HG03442 (cell line): Measurements from ENCODE around the gene TNPO2.

Experiments used
- ATAC-seq: cut with Tn5 transposase; IDR thresholded peaks from one replicate; pipeline ENCODE4 v1.9.1; 2021; ENCODE audit warnings: mild to moderate bottlenecking, moderate library complexity; ENCODE audit not compliant: unreplicated experiment

TNPO2 gene

GRCh38 chr19:12723641-12724426 lies at the start of gene TNPO2:
TNPO2 (minus strand) TSS chr19:12723932; CDS start chr19:12720977, 2,955 bp downstream.
- no peak for ATAC-seq

- ATAC-seq: no peak
Measured at GRCh38 chr19:12772323-12772722, 48.6 kb upstream of the TNPO2 start.

DNA sequence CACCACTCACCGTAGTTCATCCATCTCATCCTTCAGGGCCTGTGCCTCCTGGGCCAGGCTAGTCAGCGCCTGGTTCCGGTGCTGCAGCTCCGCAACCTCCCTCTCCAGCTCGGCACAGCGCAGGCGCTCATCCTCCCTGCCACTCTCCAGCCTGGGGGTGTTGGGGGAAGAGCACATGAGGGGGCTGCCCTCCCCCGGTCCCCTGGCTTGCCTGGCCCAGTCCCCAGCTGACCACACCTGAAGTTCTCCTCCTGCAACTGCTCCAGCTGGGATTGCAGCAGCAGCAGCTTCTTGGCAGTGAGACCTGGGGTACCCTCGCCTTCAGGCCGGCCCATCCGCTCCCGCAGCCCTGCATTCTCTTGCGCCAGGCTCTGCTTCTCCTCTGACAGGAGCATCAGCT lies 47.2 kb upstream of the TNPO2 start:
- ATAC-seq: no peak

DNA sequence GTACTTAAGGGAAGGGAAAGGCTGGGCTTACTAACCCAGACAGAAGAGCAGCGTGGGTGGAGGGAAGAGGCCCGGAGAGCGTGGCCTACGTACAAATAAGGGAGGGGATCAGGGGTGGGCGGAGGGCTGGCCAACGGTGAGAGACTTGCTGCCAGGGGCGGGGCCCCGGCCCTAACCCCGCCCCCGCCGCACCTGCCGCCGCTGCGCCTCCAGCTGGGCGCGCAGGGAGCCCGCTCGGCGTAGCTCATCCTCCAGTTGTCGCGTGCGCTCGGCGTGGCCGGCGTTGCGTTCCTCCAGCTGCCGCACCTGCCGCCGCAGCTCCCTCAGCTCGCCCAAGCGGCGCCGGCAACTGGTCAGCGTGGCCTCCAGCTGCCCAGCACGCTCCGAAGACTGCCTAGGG lies 46.0 kb upstream of the TNPO2 start:
- ATAC-seq: no peak

DNA sequence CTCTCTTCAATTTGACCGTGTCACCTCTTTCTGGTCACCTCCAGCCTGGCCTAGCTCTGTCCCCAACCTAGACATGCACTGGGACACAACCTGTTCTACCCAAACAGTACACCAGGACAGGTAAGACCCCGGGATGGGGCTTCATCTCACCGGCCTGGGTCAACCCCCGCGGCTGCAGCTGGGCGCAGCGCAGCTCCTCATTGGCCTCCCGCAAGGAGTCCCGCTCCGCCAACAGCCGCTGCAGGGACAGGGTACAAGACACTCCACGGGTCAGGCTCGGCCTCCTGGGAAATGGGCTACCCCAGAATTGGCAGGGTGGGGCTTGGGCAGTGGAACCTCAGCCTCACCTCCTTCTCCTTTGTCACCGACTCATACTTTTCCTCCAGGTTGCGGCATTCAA lies 43.9 kb upstream of the TNPO2 start:
- no peak for ATAC-seq

DNA sequence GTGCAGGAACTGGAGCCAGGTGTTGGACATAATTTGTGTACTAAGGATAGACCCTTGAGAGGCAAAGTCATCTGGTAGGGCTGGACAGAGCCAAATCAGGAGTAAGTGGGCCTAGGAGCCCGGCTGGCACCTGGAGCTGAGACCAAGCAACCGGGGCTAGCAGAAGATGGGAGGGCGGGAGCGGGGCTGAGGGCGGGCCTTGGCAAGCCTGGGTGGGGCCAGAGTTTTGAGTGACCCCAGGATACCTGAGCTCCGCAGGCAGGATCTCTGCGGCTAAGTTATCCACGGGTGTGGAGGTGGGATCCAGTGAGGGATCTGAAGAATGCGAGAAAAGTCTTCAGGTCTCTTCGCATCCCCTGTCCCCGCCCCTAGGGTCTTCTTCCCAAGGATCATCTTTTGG lies 43.4 kb upstream of the TNPO2 start:
- no peak for ATAC-seq

GRCh38 chr19:12766051-12766521 lies 42.4 kb upstream of the TNPO2 start:
- ATAC-seq: no peak

GRCh38 chr19:12764698-12765097 lies 41.0 kb upstream of the TNPO2 start:
- ATAC-seq: no peak

DNA sequence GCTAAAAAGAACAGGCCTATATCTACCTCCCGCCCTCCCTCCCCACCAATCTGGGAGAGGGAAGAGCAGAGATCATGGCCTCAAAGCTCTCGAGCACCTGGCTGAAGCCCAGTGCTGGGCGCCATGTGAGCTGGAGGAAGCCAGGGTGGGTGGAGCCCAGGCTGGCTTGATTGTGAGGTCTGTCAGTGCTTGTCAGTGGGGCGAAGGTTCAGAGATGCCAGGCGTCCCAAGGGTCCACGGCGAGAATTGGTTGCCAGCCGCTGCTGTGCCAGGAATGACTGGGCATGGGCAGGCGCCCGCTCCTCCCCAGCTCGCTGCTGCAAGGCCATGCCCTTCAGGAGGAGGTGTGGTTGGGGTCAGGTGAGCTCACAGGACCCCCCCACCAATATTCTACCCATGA lies 39.4 kb upstream of the TNPO2 start:
- no peak for ATAC-seq

- no peak for ATAC-seq
Measured at GRCh38 chr19:12759686-12760085, 36.0 kb upstream of the TNPO2 start.

DNA sequence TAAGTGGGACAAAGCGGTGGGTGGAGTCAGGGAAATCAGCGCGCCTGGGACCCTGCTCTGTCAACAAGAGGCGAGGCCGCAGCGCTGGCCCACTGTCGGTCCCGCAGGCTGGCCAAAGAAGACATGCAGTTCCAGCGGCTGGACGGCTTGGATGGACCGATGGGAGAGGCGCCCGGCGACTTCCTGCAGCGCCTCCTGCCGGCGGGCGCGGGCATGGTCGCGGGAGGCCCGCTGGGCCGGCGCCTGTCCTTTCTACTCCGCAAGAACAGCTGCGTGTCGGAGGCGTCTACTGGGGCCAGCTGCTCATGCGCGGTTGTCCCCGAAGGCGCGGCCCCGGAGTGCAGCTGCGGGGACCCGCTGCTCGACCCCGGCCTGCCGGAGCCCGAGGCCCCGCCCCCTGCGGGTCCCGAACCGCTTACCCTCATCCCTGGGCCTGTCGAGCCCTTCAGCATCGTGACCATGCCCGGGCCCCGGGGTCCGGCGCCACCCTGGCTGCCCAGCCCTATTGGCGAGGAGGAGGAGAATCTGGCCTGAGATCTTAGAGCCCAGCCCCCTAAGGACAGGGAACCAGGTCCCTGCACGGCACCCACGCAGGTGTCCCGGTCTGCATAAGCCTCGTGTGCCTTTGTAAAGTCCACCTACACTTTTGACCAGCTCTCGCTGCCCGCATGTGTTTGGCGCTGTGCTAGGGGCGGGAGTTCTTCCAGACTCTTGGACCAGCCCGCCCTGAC lies 34.0 kb upstream of the TNPO2 start:
- ATAC-seq: no peak

GRCh38 chr19:12756150-12756883 lies 32.6 kb upstream of the TNPO2 start:
- ATAC-seq: no peak

- no peak for ATAC-seq
Measured at GRCh38 chr19:12754465-12755196, 30.9 kb upstream of the TNPO2 start.

GRCh38 chr19:12752056-12752781 lies 28.5 kb upstream of the TNPO2 start:
- ATAC-seq: no peak

- no peak for ATAC-seq
Measured at GRCh38 chr19:12751635-12752034, 27.9 kb upstream of the TNPO2 start, which contains the start of gene BEST2. BEST2 (plus strand) TSS chr19:12751791; CDS start chr19:12752593, 802 bp downstream.

DNA sequence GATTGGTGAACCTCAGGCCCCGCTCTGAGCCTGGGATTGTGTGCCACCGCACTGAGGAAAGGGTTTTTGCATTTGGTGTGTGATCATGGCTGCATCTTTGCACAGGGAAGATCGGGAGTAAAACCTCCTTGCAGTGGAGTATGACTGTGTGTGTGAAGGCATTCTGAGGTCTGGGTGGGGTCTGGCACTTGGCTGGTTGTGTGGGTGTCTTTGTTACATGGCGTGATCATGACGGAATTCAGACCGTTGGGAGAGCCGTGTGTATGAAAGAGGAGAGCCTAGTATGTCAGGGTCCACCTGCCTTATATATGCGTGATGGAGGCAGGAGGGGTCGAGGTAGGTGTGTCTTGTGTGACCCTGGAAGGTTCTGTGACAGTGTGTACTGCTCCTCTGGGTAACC lies 27.1 kb upstream of the TNPO2 start:
- ATAC-seq: no peak

- no peak for ATAC-seq
Measured at GRCh38 chr19:12749938-12750521, 26.3 kb upstream of the TNPO2 start.

DNA sequence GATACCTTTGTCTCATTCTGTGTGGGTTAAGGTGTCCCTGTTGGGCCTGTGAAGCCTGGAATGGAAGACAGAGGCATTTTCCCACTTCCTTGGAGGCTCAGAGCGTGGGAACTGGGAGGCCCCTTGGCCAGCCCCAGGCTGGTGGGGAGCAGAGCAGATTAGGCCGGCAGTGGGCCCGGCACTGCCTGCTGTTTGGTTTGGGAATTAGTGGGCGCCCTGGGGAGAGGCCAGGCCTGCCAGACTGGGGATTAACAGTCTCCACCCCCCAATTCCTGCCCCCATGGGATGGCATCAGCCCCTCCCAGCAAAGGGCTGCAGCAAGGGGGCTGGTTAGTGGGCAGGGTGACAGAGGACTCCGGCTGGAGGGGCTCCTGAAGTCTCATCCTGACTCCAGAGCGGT lies 24.8 kb upstream of the TNPO2 start:
- no peak for ATAC-seq

DNA sequence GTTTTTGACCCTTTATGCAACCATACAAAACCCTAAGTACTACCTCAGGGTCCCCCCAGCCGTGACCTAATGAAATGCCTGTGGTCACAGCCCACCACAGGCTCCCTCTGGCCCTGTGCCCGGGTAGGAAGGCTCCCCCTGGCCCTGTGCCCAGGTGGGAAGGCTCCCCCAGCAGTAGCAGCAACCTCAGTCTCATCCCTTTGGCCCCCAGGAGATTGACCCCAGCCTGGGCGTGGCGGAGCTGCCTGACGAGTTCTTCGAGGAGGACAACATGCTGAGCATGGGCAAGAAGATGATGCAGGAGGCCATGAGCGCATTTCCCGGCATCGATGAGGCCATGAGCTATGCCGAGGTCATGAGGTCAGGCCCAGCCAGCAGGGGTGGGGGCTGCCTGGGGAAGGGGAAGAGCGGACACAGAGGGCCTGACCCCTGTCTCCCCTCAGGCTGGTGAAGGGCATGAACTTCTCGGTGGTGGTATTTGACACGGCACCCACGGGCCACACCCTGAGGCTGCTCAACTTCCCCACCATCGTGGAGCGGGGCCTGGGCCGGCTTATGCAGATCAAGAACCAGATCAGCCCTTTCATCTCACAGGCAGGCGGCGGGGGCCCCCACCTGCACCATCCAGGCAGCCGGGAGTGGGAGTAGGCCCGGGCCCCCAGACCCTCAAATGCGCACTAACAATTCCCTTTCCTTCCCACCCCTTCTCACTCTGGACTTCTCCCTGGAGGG lies 21.6 kb upstream of the TNPO2 start:
- ATAC-seq: no peak
